ENCODE data around the gene CBX5.

DNA sequence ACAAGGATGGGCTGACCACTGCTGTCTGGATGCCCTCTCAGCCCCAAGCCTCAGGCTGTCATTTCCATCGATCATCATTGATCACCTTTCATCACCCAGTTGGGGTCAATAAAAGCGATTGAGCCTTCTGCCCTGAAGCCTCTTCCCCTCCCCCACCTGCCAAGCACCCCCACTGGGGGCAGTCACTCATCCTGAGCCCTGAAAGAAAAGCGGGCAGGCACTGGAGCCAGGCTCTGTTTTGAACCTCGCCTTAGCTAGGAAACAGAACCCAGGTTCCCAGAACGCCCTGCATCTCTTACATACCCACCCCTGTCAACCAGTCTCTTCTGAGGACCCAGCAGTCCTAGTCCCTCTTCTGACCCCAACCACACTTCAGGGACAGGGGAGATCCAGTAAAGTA, 96.9 kb downstream of the CBX5 start:
- TF ChIP-seq POLR2A (IDR thresholded peaks at IDR 0.05) = no peak
- TF ChIP-seq, protein P1, sequence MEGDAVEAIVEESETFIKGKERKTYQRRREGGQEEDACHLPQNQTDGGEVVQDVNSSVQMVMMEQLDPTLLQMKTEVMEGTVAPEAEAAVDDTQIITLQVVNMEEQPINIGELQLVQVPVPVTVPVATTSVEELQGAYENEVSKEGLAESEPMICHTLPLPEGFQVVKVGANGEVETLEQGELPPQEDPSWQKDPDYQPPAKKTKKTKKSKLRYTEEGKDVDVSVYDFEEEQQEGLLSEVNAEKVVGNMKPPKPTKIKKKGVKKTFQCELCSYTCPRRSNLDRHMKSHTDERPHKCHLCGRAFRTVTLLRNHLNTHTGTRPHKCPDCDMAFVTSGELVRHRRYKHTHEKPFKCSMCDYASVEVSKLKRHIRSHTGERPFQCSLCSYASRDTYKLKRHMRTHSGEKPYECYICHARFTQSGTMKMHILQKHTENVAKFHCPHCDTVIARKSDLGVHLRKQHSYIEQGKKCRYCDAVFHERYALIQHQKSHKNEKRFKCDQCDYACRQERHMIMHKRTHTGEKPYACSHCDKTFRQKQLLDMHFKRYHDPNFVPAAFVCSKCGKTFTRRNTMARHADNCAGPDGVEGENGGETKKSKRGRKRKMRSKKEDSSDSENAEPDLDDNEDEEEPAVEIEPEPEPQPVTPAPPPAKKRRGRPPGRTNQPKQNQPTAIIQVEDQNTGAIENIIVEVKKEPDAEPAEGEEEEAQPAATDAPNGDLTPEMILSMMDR (IDR thresholded peaks at IDR 0.05) = no peak
- no peak for TF ChIP-seq POLR2AphosphoS5 (IDR thresholded peaks at IDR 0.05)

Measured in stomach (tissue), 4 donors.